Cardiac fibroblast (primary cell): Measurements from ENCODE around the gene NSDHL.

Experiments used
- DNase-seq, 2 donors: peaks; one replicate each; pipeline versions ENCODE4 v3.0.0 to v3.0.0-alpha.2; 2010; ENCODE audit warnings: low read depth in 2 of 2
- H3K4me3 ChIP-seq, 2 donors: replicated peaks in 1 of 2; 1 replicate in 1 of 2; 2 replicates in 1 of 2; pipeline ENCODE4 v1.5.1; 2011; ENCODE audit warnings: low read depth in 2 of 2, low read length in 2 of 2, mild to moderate bottlenecking in 2 of 2, moderate library complexity in 1 of 2
- CTCF ChIP-seq: IDR thresholded peaks from one replicate; pipeline ENCODE4 v1.5.1; 2011; ENCODE audit warnings: low read depth, mild to moderate bottlenecking, low read length, inconsistent platforms

NSDHL gene

GRCh38 chrX:152861826-152862225 lies 31.0 kb downstream of the NSDHL start:
- no peak for TF ChIP-seq CTCF
- H3K4me3 ChIP-seq = no peak overlapping the region
- DNase-seq = no peak

GRCh38 chrX:152865232-152865920 lies 34.5 kb downstream of the NSDHL start:
- TF ChIP-seq CTCF = no peak
- no peak for DNase-seq

GRCh38 chrX:152866386-152866785 lies 35.5 kb downstream of the NSDHL start:
- TF ChIP-seq CTCF = no peak
- no peak overlapping the region for H3K4me3 ChIP-seq
- no peak for DNase-seq

More at GRCh38 chrX:152865232-152865920, 34.5 kb downstream of the NSDHL start:
- no peak overlapping the region for H3K4me3 ChIP-seq

GRCh38 chrX:152869972-152870371 lies 39.1 kb downstream of the NSDHL start:
- no peak for DNase-seq
- TF ChIP-seq CTCF = no peak
- no peak overlapping the region for H3K4me3 ChIP-seq

- TF ChIP-seq CTCF = no peak
- DNase-seq = no peak
- no peak overlapping the region for H3K4me3 ChIP-seq
These were observed 40.4 kb downstream of the NSDHL start for GRCh38 chrX:152871260-152871659.

GRCh38 chrX:152872522-152872921 lies 41.7 kb downstream of the NSDHL start:
- no peak for TF ChIP-seq CTCF
- no peak for DNase-seq
- H3K4me3 ChIP-seq = no peak overlapping the region

- DNase-seq = no peak
- H3K4me3 ChIP-seq = no peak overlapping the region
- no peak for TF ChIP-seq CTCF
These were observed 42.5 kb downstream of the NSDHL start for GRCh38 chrX:152873361-152873760.
